OCI-LY1 (cell line): ENCODE data around the gene KCNJ16.

Experiments used
- H2AFZ ChIP-seq: fragments of 200-600 bp; sonication (generic), shearing (Covaris generic); 2 replicates; pipeline ENCODE4 v1.6.0; 2014; ENCODE audit warnings: antibody characterized with exemption, mild to moderate bottlenecking, low read length
- H3F3A ChIP-seq: fragments of 200-600 bp; sonication (generic), shearing (Covaris generic); 2 replicates; pipeline ENCODE4 v1.6.0; 2014; ENCODE audit warnings: mild to moderate bottlenecking, antibody characterized with exemption, low read length, moderate library complexity; ENCODE audit not compliant: insufficient read depth
- H3K27ac ChIP-seq: fragments of 200-600 bp; sonication (generic); 2 replicates; pipeline ENCODE4 v1.5.1; 2014; ENCODE audit warnings: low read length, mixed run types, mild to moderate bottlenecking, low read depth; ENCODE audit not compliant: poor library complexity, severe bottlenecking
- H3K27me3 ChIP-seq: fragments of 200-600 bp; sonication (generic); 2 replicates; pipeline ENCODE4 v1.6.0; 2014; ENCODE audit warnings: antibody characterized with exemption, mild to moderate bottlenecking, low read length, moderate library complexity; ENCODE audit not compliant: insufficient read depth
- H3K36me3 ChIP-seq: fragments of 200-600 bp; sonication (generic); 2 replicates; pipeline ENCODE4 v1.6.1; 2014; ENCODE audit warnings: mild to moderate bottlenecking, antibody characterized with exemption, low read length, moderate library complexity, mixed read lengths; ENCODE audit not compliant: insufficient read depth
- H3K4me1 ChIP-seq: fragments of 200-600 bp; sonication (generic); 2 replicates; pipeline ENCODE4 v1.5.1; 2014; ENCODE audit warnings: mild to moderate bottlenecking, low read length, moderate library complexity; ENCODE audit not compliant: insufficient read depth, severe bottlenecking
- H3K4me2 ChIP-seq: fragments of 200-600 bp; sonication (generic), shearing (Covaris generic); 2 replicates; pipeline ENCODE4 v1.6.1; 2014; ENCODE audit warnings: low read length
- H3K4me3 ChIP-seq: fragments of 200-600 bp; sonication (generic); 2 replicates; pipeline ENCODE4 v1.5.1; 2014; ENCODE audit warnings: low read length, low read depth, mild to moderate bottlenecking, mixed read lengths; ENCODE audit not compliant: poor library complexity, severe bottlenecking
- H3K79me2 ChIP-seq: fragments of 200-600 bp; shearing (Covaris generic); 2 replicates; pipeline ENCODE4 v1.6.1; 2016; ENCODE audit warnings: mixed run types, low read length, mixed read lengths; ENCODE audit not compliant: insufficient read depth
- H3K9ac ChIP-seq: fragments of 200-600 bp; sonication (generic), shearing (Covaris generic); 2 replicates; pipeline ENCODE4 v1.6.1; 2014; ENCODE audit warnings: mild to moderate bottlenecking, low read length, mixed read lengths
- H3K9me2 ChIP-seq: fragments of 200-600 bp; sonication (generic), shearing (Covaris generic); 2 replicates; pipeline ENCODE4 v1.6.1; 2014; ENCODE audit warnings: low read depth, mild to moderate bottlenecking, low read length, mixed read lengths
- H3K9me3 ChIP-seq: fragments of 200-600 bp; shearing (Covaris generic); 2 replicates; pipeline ENCODE4 v1.6.1; 2014; ENCODE audit warnings: low read length, mixed read lengths
- H4K20me1 ChIP-seq: fragments of 200-600 bp; sonication (generic), shearing (Covaris generic); 2 replicates; pipeline ENCODE4 v1.6.0; 2016; ENCODE audit warnings: mild to moderate bottlenecking, low read length; ENCODE audit not compliant: insufficient read depth
- EZH2 ChIP-seq: fragments of 200-600 bp; sonication (generic), shearing (Covaris generic); IDR thresholded peaks from 2 replicates; pipeline ENCODE4 v1.8.0; 2017; ENCODE audit warnings: borderline replicate concordance, mixed run types, mild to moderate bottlenecking, antibody characterized with exemption, low read length, moderate library complexity, mixed read lengths
- TF ChIP-seq, protein P1 (sequence below): fragments of 200-600 bp; sonication (generic), shearing (Covaris generic); IDR thresholded peaks from 2 replicates; pipeline ENCODE4 v1.5.1; 2017; ENCODE audit warnings: mild to moderate bottlenecking, antibody characterized with exemption, low read length, moderate library complexity, mixed read lengths

Gene KCNJ16

DNA sequence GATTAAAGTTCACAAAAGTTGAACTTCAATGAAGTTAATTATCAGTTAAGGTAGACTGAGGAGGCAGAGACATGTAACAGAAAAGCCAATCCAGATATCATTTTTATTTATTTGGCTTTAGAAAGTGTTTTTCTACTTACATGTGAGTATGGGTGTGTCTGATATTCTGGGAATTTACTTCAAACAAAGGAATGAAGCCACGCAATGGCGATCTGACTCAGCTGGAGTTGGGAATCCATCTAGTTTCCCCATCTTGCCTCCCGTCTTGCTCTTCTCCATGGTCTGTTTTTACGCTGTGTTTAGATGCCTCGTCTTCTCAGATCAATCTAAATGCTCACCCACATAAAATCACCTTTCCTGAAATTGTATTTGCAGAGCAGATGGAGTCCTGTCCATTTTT is 1.7 kb upstream of the KCNJ16 start:
- TF ChIP-seq, protein P1, sequence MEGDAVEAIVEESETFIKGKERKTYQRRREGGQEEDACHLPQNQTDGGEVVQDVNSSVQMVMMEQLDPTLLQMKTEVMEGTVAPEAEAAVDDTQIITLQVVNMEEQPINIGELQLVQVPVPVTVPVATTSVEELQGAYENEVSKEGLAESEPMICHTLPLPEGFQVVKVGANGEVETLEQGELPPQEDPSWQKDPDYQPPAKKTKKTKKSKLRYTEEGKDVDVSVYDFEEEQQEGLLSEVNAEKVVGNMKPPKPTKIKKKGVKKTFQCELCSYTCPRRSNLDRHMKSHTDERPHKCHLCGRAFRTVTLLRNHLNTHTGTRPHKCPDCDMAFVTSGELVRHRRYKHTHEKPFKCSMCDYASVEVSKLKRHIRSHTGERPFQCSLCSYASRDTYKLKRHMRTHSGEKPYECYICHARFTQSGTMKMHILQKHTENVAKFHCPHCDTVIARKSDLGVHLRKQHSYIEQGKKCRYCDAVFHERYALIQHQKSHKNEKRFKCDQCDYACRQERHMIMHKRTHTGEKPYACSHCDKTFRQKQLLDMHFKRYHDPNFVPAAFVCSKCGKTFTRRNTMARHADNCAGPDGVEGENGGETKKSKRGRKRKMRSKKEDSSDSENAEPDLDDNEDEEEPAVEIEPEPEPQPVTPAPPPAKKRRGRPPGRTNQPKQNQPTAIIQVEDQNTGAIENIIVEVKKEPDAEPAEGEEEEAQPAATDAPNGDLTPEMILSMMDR: no peak
- TF ChIP-seq EZH2: no peak
- no peaks in the 10 kb centered on the region for H3K9me2 ChIP-seq
- no peaks in the 10 kb centered on the region for H3K36me3 ChIP-seq
- no peak overlapping the region for H3K4me3 ChIP-seq
- H2AFZ ChIP-seq: no peak overlapping the region
- H3K27me3 ChIP-seq: no peaks in the 10 kb centered on the region
- H3K27ac ChIP-seq: no peak overlapping the region
- H3K9ac ChIP-seq: no peak overlapping the region
- peaks cover 4% of the 10 kb centered on the region for H3K4me1 ChIP-seq
- no peaks in the 10 kb centered on the region for H3K79me2 ChIP-seq
- no peak overlapping the region for H3K4me2 ChIP-seq
- H3K9me3 ChIP-seq: no peaks in the 10 kb centered on the region
- H4K20me1 ChIP-seq: no peaks in the 10 kb centered on the region
- no peaks in the 10 kb centered on the region for H3F3A ChIP-seq

DNA sequence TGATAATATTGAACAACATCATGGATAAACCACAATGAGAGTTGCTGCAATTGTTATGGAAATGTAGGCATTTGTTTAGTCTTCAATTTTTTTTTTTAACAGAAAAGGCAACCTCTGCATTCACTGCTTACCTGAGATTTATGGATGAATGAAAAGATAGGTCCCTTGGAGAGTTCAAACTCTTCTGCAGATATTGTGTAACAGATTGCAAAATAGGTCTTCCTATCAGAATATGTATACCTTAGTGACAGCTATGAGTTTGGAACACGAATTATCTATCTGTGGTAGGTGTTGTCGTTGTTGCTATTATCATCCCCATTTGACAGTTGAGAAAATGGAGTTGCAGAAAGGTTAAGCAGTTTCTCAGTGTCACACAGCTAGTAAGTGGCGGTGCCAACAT is 1.2 kb upstream of the KCNJ16 start:
- Histone ChIP-seq H3F3A (no peaks in the 10 kb centered on the region), H3K9me3 (no peaks in the 10 kb centered on the region)

DNA sequence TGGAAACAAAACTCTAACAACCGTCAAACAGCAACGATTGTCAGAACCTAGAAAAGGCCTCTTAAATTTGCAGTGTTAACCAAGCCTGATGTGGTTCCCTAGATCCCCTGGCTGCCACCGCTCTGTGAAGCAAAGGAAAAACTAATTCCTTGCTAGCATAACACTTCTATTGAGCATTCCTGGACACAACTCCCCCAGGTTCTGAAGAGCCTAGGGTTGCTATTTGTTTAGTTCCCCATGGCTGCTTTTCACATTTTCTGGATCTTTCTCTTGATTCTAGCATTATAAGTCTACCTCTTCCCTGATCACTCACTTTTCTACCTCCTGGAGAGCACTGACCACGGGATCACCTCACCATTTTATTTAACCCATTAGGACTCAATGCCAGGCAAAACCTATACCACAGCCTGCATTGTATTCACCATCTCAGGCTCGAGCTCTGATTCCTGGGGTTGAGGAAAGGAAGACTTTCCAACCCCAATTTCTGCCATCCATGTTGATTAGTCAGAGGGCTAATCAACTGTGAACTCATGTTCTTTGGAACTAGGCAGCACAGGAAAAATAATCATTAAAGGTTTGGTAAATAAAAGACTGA is 692 bp upstream of the KCNJ16 start:
- Histone ChIP-seq H3K79me2 (no peaks in the 10 kb centered on the region), H4K20me1 (no peaks in the 10 kb centered on the region), H3K9me3 (no peaks in the 10 kb centered on the region), H3K27ac (no peak overlapping the region), H3K27me3 (no peaks in the 10 kb centered on the region), H3K4me2 (no peak overlapping the region), H3F3A (no peaks in the 10 kb centered on the region), H3K4me3 (no peak overlapping the region), H3K4me1 (peaks cover 4% of the 10 kb centered on the region), H2AFZ (no peak overlapping the region), H3K9ac (no peak overlapping the region), H3K9me2 (no peaks in the 10 kb centered on the region), H3K36me3 (no peaks in the 10 kb centered on the region)
- TF ChIP-seq EZH2: no peak
- TF ChIP-seq, protein P1: no peak

More for the DNA sequence above, 1.2 kb upstream of the KCNJ16 start:
- no peak overlapping the region for H2AFZ ChIP-seq
- no peaks in the 10 kb centered on the region for H4K20me1 ChIP-seq
- no peak for TF ChIP-seq EZH2
- TF ChIP-seq, protein P1: no peak
- no peaks in the 10 kb centered on the region for H3K27me3 ChIP-seq
- no peak overlapping the region for H3K27ac ChIP-seq
- H3K4me3 ChIP-seq: no peak overlapping the region
- H3K79me2 ChIP-seq: no peaks in the 10 kb centered on the region
- H3K9me2 ChIP-seq: no peaks in the 10 kb centered on the region
- no peaks in the 10 kb centered on the region for H3K36me3 ChIP-seq
- no peak overlapping the region for H3K9ac ChIP-seq
- no peak overlapping the region for H3K4me2 ChIP-seq
- H3K4me1 ChIP-seq: peaks cover 4% of the 10 kb centered on the region
